ENCODE results near the gene RAD9B.

RAD9B gene

GRCh38 chr12:110546339-110546738, 44.2 kb downstream of the RAD9B start:
- TF ChIP-seq CTCF (IDR thresholded peaks at IDR 0.05) = no peak
- no peak for DNase-seq (ENCODE audit: low spot score)
- peak overlapping the region in 1 of 2 donors; percentile 67 for H3K27ac ChIP-seq
- H3K4me3 ChIP-seq = no peak overlapping the region

GRCh38 chr12:110547090-110547489, 45.0 kb downstream of the RAD9B start:
- H3K27ac ChIP-seq = no peak overlapping the region
- no peak overlapping the region for H3K4me3 ChIP-seq
- DNase-seq (ENCODE audit: low spot score) = no peak
- no peak for TF ChIP-seq CTCF (IDR thresholded peaks at IDR 0.05)

GRCh38 chr12:110548678-110549077, 46.5 kb downstream of the RAD9B start:
- Histone ChIP-seq H3K4me3 (no peak overlapping the region), H3K27ac (no peak overlapping the region)
- DNase-seq (ENCODE audit: low spot score) = peak; percentile 31

GRCh38 chr12:110549716-110550115, 47.6 kb downstream of the RAD9B start:
- DNase-seq (ENCODE audit: low spot score) = no peak
- no peak for TF ChIP-seq CTCF (IDR thresholded peaks at IDR 0.05)

More at GRCh38 chr12:110548678-110549077, 46.5 kb downstream of the RAD9B start:
- no peak for TF ChIP-seq CTCF (IDR thresholded peaks at IDR 0.05)

GRCh38 chr12:110550981-110551380, 48.9 kb downstream of the RAD9B start:
- H3K4me3 ChIP-seq = no peak overlapping the region
- no peak overlapping the region for H3K27ac ChIP-seq
- DNase-seq (ENCODE audit: low spot score) = no peak
- TF ChIP-seq CTCF (IDR thresholded peaks at IDR 0.05) = no peak

More at GRCh38 chr12:110549716-110550115, 47.6 kb downstream of the RAD9B start:
- Histone ChIP-seq H3K27ac (no peak overlapping the region), H3K4me3 (no peak overlapping the region)

Measured in coronary artery (tissue), 2 donors.